RWPE1 (cell line): ENCODE measurements around the gene TRAK1.
"Not testable (repeated sequence)": the region's sequence is repeated elsewhere in the genome, so short reads cannot be mapped to it uniquely, and the experiment has no call there.

Experiments
- CTCF ChIA-PET: fragments of 350-600 bp; sonication (Branson Sonifier 250); formaldehyde crosslinking; extraction: SDS; loops from one replicate; lab custom pipeline; 2021; lab: Yijun Ruan, JAX
- POLR2A ChIA-PET: fragments of 400-600 bp; formaldehyde crosslinking; extraction: SDS; loops from one replicate; lab custom pipeline; 2020; ENCODE audit warnings: antibody characterized with exemption; ENCODE audit not compliant: low non-redundant PET; lab: Yijun Ruan, JAX
- DNase-seq: peaks from one replicate; pipeline ENCODE4 v3.0.0; 2012; ENCODE audit warnings: low spot score
- H3K27ac ChIP-seq: fragments of 450-650 bp; 2 replicates; pipeline ENCODE4 v1.5.1; 2017
- CTCF ChIP-seq: fragments of 450-650 bp; conservative IDR thresholded peaks from 2 replicates; pipeline ENCODE4 v1.5.1; 2017; ENCODE audit warnings: low read depth, mild to moderate bottlenecking

Gene TRAK1

GRCh38 chr3:42102571-42102970, 11.4 kb downstream of the TRAK1 start:
- POLR2A ChIA-PET = no interaction called here
- no peak for DNase-seq
- CTCF ChIA-PET = no interaction called here
- peak overlapping the region; percentile 64 for H3K27ac ChIP-seq
- TF ChIP-seq CTCF = no peak

- POLR2A ChIA-PET, CTCF ChIA-PET, H3K27ac ChIP-seq, DNase-seq: not testable (repeated sequence)
Observed at GRCh38 chr3:42103921-42104665, 12.9 kb downstream of the TRAK1 start.

GRCh38 chr3:42105994-42106393, 14.8 kb downstream of the TRAK1 start:
- H3K27ac ChIP-seq, CTCF ChIA-PET, POLR2A ChIA-PET, DNase-seq: not testable (repeated sequence)

GRCh38 chr3:42106646-42107045, 15.5 kb downstream of the TRAK1 start:
- H3K27ac ChIP-seq = no peak overlapping the region
- ChIA-PET CTCF (no interaction called here), POLR2A (no interaction called here)
- no peak for DNase-seq
- no peak for TF ChIP-seq CTCF

GRCh38 chr3:42110631-42111030, 19.5 kb downstream of the TRAK1 start:
- POLR2A ChIA-PET = interaction anchor here (0.5 kb wide), 1 partner anchor 50 kb away, joined by 6 read pairs; no protein-coding TSS in a partner anchor

GRCh38 chr3:42114130-42114725, 23.1 kb downstream of the TRAK1 start:
- CTCF ChIA-PET = no interaction called here
- no peak for TF ChIP-seq CTCF
- H3K27ac ChIP-seq = no peak overlapping the region
- POLR2A ChIA-PET = no interaction called here
- DNase-seq = no peak

More at GRCh38 chr3:42110631-42111030, 19.5 kb downstream of the TRAK1 start:
- TF ChIP-seq CTCF = no peak
- no peak for DNase-seq
- CTCF ChIA-PET = interaction anchor here (0.7 kb wide), 1 partner anchor 81 kb away, joined by 5 read pairs; no protein-coding TSS in a partner anchor
- H3K27ac ChIP-seq = no peak overlapping the region

- H3K27ac ChIP-seq = peak overlapping the region; percentile 42; the same call in 1 of the 2 replicates
- no peak for TF ChIP-seq CTCF
- DNase-seq = no peak
- ChIA-PET CTCF (no interaction called here), POLR2A (no interaction called here)
Observed at GRCh38 chr3:42115215-42115614, 24.1 kb downstream of the TRAK1 start.
